Ecto neural progenitor cell (in vitro differentiated cells): ENCODE measurements around the gene RPL35.

Experiments used
- DNase-seq: peaks from one replicate; pipeline ENCODE4 v3.0.0-alpha.2; 2018; ENCODE audit warnings: low spot score

The RPL35 gene

GRCh38 chr9:124818431-124819281 lies 43.1 kb downstream of the RPL35 start:
- DNase-seq: no peak

DNA sequence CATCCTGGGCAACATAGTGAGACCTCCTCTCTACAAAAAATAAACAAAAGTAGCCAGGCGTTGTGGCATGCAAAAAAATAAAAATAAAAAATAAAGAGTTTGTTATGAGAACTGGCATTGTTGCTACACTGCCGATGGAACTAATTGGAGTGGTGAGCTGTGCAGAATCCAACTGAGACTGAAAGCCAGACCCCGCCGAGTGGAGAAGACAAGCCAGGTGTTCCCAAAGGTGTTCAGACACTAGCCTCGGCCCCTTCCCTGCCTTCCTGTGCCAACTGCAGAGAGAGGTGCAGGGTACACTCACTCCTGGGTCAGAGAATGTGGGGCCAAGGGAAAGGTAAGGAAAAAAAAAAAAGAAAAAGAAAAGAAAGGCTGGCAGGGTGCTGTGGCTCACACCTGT lies 46.2 kb downstream of the RPL35 start:
- DNase-seq: no peak

GRCh38 chr9:124814164-124814535 lies 47.6 kb downstream of the RPL35 start:
- DNase-seq: no peak

GRCh38 chr9:124813501-124814163 lies 48.1 kb downstream of the RPL35 start:
- DNase-seq: no peak

GRCh38 chr9:124813041-124813440 lies 48.7 kb downstream of the RPL35 start:
- DNase-seq: no peak

GRCh38 chr9:124812441-124812876 lies 49.3 kb downstream of the RPL35 start:
- DNase-seq: no peak

DNA sequence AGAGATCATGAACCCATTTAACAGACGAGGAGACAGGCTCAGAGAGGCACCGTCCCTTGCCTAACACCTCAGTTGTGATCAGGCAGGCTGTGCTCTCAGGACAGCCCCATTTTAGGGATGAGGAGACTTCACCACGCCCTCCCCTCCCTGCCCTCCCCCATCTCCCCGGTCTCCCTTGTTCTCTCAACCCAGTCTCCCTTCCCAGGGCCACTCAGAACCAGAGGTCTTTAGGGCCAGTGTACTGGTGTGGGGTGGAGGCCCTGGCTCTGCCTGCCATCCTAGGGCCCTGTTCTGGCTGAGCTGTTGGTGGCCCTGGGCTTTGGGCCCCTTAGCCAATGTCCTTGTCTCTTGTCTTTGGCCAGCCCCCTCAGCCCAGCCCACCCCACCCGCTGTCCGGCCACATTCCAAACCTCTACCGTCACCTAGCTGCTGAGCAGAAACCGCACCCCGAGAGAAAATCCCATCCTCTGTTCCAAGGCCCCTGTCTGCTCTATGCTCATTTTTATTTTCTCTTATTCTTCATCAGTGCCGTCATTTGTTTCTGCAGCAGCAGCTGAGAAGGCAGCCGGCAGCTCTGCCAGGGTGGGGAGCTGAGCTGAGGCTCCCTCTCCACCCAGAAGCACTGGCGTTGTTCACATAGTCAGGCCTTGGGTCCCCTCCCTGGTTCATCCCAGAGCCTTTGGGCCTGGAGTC lies 50.9 kb downstream of the RPL35 start:
- DNase-seq: peak; percentile 81

DNA sequence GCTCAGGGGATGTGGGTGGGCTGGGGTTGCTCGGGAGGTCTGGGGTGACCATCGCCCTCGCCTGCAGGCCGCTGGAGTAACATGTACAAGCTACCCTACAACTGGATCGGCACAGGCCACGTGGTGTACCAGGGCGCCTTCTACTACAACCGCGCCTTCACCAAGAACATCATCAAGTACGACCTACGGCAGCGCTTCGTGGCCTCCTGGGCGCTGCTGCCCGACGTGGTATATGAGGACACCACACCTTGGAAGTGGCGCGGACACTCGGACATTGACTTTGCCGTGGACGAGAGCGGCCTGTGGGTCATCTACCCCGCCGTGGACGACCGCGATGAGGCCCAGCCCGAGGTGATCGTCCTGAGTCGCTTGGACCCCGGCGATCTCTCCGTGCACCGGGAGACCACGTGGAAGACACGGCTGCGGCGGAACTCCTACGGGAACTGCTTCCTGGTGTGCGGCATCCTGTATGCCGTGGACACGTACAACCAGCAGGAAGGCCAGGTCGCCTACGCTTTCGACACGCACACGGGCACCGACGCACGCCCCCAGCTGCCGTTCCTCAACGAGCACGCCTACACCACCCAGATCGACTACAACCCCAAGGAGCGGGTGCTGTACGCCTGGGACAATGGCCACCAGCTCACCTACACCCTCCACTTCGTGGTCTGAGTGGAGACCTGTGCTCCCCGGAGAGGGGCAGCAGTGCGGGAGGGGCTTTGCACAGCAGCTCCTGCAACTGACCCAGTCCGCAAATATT lies 51.8 kb downstream of the RPL35 start:
- DNase-seq: no peak

- no peak for DNase-seq
These were observed 52.5 kb downstream of the RPL35 start for GRCh38 chr9:124809211-124809610.

DNA sequence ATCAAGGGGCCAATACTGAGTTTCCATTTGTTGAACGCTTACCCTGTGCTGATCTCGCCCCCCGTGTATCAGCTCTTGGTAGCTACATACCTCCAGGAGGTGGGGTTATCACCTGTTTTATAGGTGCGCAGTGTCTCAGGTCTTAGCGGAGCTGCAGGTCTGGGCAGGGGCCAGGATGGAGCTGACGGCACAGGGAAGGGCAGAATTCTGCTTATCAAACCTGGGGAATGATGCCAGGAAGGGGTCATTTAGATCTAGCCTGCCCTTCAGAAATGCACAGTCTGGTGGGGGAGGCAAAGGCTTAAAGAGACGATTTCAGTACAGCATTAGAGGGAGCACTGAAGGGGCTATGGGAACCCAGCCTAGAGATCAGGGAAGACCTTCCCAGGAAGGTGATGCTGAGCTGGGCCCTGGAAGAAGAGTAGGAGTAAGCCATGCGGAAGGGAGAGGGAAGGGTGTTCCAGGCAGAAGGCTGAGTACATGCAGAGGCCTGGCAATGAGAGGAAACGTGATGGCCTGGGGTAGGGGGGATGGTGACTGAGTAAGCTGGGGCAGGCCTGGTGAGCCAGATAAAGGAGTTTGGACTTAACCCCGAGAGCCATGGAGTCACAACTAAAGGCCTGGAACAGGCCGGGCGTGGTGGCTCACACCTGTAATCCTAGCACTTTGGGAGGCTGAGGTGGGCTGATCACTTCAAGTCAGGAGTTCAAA lies 53.4 kb downstream of the RPL35 start:
- DNase-seq: no peak
